Umbilical cord (tissue), 2 donors: ENCODE data around the gene ZMIZ1. TPM values are rescaled to one million over a fixed set of nuclear protein-coding genes. Genes with fewer than 3 reads are reported as not detected.

Experiments
- DNase-seq: peaks from one replicate; pipeline ENCODE4 v3.0.0-alpha.2; 2015; ENCODE audit warnings: low spot score
- total RNA-seq: library from RNA; depleted of rRNA; stranded (reverse); fragments of >200 nt; gene quantifications from one replicate; pipeline ENCODE4 v1.2.3, GENCODE V29; 2014; ENCODE audit warnings: low replicate concordance; ENCODE audit not compliant: insufficient read depth

Gene ZMIZ1
- total RNA-seq, 1 donor from 2014 or later = 20.5 TPM

DNA sequence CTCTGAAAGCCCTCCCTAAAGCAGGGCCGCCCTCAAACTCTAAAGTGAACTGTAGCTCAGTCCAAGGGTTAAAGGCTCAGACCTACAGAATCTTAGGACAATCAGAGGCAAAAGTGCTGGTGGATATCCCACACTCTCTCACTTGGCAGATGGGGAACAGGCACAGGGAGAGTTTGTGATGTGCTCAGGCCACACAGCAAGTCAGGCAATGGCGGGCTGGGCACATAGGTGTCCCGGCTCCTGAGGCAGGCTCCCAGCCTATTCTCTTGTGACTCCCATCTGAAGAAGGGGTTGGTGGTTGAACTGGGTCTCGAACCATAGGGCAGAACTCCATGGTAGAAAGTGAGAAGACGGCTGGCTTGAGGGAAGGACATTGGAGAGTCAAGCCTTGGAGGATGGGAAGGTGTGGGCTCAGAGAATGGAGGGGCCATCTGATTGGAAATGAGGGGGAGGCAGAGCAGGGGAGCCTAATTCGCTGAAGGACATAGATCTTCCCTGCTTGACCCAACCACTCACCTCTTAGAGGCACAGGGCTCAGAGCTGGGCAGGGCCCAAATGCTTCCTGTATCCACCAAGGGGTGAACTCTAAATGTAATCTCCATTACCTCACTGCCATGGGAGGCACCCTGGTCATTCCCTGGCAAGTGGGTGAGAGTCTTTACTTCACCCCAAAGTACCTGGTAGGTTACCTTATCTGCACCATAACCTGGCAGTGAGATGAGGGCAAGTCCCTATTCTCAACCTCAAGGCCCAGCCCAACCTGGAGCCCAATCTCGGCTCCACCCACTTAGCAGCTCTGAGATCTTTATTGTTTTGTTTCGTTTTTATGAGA, 4.9 kb upstream of the ZMIZ1 start:
- DNase-seq = no peak

DNA sequence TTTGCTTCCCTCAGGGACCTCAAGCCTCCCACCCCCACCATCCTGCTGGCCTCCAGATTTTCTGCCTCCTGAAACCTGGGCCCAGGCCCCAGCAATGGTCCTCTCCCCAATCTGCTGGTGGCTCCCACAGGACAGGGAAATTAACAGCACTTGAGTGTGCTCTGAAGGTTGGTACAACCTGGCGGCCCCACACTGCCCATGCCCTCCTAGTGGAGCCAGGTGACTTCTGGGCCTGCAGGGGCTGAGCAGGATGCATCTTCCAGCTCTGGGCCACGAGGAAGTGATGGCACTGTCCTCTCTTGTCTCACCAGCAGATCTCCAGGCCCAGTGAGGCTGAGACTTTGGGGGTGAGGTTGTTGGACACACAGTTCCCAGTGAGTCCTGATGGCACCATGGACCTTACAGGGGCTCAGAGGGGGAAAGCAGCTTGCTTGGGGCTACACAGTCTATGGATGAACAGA, 3.6 kb upstream of the ZMIZ1 start:
- no peak for DNase-seq

DNA sequence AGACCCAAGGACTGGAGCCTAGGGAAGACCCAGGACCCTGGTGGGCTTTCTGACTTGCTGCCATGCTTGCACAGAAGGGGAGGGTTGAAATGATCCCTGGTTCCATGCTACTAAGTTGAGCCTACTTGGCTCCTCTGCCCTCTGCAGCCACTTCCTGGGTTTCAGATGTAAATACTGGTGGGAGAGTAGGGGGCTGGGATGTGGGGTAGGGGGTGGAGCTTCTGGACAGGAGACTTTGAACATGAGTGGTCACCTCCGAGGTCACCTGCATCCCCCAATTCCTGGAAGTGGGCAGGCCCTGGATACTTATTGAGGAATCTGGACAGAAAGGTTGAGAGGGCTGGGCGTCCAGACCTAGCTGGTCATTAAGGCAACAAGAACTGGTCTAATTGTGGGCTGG, 2.9 kb upstream of the ZMIZ1 start:
- no peak for DNase-seq

DNA sequence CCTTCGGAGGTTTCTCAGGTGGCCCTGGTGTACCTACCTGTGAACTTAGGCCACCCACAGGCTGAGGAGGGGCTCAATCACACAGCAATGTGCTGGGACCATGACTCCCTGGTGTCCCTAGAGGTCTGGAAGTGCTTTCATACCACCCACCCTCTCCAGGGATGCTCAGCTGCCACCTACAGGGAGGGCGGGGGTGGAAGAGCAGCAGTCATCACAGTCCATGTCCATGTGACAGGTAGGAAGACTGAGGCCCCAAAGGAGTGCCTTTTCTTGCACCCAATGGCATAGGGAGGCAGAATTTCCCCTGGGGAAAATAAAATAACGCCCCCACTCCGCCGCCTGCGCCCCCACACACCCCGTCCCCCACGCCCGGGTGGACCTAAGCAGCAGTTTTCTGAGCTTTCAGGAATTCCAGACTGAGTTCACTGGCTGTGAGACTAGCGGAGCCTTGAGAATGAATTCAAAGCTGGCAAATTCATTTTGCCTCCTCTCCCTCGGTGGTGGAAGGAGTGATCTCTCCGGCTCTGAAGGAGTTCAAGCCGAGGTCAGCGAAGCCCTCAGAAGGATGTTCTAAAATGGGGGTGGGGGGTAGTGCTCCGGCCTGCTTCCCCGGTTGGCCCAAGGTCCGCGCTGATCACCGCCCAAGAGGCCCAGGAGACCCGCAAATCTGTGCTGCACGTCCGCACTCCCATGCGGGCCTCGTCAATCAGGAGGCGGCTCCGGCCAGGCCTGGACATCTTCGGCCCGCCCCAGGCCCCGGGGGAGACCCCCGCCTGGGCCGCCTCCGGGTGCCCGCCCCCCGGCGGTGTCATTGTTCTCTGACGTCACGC, 2.1 kb upstream of the ZMIZ1 start:
- DNase-seq = peak; percentile 37

DNA sequence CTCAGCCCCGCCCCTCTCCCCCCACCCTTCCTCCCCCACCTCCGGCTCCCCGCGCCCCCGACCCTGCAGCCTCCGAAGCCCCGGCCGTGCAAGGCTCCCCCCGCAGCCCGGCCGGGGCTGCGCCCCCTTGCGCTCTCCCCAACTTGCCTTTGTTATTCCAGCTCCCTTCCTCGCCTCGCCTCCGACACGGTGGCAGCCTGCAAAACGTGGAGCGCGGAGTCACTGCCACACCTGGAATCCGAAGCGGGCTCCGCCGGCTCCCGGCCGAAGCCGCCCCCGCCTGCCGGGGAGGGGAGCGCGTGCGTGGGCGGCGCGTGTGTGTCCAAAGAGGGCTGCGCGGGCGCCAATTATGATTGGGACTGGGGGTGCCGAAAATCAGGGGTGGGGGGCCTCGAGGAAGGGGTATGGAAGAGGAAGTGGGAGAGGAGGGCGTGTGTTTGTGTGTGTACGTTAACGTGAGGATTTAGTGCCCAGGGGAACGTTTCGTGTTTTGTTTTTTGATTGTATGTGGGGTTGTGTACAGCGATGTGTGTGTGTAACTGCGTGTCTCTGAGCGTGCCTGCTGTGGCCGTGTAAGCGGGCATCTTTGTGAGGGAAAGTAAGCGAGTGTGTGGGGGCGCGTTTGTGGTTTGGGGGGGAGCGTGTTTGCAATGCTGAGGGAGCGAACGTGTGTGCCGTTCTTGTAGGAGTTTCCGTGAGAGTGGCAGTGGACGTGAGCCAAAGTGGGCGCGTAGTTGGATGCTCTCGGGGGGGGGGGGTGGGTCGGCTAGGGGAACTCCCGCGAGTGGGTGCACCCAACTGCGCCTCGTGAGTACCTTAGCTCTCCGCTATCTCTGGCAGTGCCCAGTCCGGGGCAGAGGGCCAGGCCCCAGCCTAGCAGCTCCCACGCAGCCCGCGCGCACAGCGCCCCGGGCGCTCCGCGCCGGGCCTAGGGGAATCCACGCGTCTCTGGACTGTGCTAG, 1.2 kb upstream of the ZMIZ1 start:
- DNase-seq = peak; percentile 97

DNA sequence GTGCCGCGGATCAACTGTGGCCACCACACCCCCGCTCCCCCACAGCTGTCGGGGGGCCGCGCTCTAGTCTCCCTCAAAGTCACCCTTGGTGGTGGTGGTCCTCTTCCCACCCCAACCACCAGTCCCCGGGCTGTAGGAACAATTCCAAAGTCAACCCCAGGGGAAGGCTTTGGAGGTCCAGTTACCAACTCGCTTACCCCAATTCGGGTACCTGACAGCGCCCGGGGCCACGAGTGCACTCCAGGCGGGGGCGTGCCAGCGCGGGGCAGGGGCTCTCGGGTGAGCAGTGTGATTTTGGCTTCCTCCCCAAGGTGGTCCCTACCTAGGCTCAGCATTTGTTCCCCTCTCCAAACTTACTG, 584 bp upstream of the ZMIZ1 start:
- DNase-seq = peak; percentile 35

DNA sequence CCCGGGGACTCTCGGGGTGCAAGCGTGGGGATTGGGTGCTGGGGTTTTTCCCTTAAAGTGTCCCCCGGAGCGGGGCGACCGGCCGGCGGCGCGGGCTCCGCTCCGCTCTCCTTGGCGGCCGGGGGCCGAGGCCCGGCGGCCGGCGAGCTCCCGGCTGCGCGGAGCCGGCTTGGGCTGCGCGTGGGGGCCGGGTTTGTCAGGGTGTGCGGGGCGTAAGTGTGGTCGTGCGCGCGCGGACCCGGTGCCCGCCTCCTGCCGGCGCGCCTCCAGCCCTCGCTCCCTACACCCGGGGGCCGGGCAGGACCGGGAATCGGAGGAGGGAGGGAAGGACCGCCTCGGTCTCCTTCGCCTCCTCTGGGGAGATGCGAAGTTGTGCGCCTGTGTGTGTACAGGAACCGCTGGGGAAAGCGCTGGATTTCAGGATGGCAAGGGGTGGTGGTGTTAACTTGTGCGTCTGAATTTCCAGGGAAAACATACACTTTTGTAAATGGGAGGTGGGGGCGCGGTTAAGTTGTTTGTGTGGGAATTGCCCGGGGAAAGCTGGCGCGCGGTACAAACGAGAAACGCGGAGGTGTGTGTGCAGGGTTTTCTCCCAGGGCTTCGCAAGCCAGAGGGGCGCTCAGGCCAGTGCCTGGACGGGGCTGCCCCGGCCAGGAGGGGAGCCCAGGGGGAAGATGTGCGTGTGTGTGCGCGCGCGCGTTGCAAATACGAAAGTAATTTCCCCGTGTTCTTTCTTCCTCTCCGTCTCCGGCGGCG, 737 bp downstream of the ZMIZ1 start:
- peak; percentile 65 for DNase-seq

DNA sequence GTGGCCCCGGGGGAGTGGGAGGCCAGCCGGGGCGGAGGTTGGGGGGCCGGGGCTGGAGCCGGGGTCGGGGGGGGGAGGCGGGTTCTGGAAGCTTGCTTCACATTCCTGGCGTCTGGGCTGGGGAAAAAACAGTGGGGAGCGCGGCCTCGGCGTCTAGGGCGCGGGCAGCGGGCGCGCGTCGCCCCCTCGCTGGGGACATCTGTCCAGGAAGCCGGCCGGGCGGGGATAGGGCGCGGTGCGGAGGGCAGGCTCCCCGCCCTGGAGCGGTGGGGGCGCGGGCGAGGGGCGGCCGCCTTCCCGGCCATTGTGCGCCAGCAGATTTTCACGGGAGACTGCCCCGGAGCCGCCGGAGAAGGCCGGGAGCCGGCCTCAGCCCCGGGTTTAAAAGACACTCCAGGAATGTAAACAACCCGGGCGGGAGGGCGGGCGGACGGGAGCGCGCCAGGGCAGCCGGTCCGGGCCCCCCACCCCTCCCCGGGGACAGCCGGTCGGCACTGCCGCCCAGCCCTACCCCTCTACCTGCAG, 1.4 kb downstream of the ZMIZ1 start:
- peak; percentile 43 for DNase-seq

DNA sequence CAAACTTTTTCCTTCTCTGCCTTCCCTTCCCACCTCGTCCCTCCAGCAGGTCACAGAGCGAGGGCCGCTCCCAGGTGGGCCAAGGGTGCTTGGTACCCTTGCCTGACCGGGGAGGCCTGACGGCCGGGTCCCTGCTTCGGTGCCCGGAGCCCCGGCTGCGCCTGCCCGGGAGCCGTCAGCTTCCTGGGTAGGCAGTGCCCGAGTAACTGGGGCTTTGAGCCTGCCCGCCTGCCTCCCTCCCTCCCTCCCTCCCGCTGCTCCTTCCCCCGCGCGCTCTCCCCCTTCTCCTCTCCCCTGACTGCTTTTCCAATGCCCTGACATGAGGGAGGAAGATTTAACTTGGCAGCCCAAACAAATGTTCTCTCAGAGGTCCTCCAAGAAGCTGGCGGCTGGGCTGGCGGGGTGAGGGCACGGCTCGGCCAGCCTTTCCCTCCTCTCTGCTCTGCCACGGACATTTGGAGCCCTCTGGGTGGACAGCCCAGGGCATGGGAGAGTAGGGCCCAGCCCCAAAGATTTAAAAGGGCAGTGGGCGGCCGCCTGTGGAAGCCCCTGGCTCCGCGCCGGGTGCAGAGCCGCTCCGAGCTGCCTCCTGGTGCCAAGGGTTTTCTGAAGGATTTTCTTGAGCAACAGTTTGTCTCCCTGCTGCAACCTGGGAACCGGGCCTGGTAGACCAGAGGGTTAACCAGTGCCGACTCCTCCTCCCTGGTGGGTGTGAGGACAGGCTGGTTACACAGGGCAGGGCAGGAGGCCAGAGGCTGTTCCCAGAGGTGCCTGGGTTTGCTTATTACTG, 2.0 kb downstream of the ZMIZ1 start:
- peak; percentile 93 for DNase-seq

DNA sequence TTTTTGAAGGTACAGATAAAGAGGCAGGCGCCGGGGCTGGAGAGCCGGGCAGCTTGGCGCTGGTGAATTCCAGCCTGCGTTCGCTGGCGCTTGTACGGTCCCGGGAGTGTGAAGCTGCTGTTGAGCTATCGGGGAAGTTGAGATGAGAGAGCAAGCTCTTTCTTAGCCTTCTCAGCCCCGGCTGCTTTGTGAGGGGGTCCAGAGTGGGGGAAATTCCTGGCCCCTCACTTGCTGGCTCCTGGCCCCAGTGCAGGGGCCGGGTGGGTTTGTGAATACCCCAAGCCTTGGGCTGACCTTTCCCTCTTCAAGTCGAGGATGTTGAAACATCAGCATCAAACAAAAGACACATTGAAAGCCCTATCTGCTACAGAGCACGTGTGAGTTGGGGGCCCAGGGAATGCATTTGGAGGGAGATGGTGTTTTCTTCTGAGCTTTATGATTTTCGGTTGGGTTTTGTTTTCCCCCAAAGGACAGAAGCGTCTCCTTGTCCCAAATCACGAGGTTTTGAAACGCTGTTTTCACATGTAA, 2.7 kb downstream of the ZMIZ1 start:
- peak; percentile 33 for DNase-seq

DNA sequence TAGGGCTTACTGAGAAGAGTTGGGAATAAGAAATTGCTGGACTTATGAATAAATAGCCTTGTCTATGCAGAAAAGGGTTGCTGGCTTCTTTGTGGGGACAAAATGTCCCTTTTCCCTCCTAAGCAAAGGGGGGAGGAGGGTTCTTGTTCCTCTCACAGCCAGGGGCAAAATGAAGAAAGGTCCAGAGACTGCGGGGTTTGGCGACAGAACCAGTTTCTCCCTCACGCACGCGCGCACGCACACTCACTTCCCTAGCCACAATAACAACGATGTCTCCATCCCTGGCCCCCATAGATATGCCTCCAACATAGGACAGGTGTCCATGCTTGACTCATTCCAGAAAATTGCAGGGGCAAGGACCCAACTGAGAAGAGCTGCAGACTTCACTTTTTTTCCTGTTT, 3.3 kb downstream of the ZMIZ1 start:
- no peak for DNase-seq

DNA sequence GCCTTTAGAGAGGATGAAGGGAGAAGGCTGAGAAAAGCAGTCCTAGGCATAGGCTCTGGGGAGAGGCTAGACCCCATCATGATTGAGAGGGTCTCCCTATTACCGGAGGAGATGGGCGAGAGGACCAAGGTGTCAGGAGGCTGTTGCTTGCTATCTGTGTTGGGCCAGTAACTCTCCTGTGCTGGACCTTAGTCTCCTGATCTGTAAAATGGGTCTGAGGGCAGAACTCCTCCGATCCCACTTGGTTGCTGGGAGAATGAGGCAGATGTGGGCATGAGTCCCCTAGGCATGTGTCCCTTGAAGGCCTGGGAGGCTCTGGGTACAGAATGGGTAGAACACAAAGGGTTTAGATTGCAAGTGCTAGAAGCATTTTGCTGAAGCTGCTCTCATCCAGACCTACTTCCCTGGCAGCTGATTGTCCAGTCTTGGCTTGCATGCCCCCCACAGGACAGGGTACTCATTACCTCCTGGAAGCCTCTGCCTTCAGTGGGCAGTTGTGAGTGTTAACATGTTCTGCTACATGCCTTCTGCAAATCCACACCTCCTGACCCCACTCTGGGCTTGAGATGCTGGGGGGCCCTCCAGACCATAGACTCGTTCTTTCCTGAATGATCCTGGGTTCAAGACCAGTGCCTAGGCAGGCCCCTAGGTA, 4.4 kb downstream of the ZMIZ1 start:
- no peak for DNase-seq

DNA sequence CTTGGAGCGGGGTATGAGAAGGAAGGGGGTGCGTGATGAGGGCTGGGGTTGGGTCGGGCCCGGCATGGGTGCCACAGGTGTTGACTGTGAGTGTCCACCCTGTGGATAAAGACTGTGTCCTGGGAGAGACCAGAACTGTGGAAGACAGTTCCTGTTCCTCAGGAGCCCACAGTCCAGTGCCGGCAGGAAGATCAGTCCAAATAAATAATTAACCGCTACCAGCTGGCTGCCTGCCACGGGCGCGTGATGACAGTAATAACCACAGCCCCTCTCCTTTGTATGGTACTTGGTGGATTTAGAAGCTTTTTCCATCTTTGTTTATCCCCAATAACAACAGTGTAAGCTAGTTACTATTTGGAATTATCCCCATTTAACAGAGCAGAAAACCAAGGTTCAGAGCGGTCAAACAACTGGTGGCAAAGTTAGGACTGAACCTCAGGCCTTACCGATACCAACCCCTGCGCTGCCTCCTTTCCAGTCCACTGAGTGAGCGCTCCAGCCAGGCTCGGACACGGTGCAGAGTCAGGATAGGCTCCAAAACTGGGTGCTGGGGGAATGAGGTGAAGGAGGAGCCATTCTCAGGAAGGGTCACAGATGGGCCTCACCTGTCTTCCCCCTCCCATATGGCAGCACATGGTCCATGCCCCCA, 5.1 kb downstream of the ZMIZ1 start:
- DNase-seq = no peak

DNA sequence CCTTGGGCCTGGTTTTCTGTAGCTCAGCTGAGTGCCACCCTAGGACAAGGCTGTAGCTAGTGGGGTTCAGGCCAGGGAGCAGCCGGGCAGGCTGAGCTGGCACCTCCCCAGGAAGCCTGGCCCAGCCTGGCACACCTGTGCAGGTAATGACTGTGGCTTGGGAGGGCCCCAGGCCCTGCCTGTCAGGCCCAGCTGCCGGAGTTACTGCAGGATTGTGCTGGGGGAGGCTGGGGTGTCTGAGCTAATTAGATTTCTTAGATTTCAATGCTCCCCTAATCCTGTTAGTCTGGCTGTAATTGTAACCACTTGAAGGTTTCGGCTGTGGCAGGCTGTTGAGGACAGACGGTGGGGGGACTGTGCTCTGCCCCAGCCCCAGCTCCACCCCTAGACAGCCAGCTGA, 6.0 kb downstream of the ZMIZ1 start:
- DNase-seq = no peak

DNA sequence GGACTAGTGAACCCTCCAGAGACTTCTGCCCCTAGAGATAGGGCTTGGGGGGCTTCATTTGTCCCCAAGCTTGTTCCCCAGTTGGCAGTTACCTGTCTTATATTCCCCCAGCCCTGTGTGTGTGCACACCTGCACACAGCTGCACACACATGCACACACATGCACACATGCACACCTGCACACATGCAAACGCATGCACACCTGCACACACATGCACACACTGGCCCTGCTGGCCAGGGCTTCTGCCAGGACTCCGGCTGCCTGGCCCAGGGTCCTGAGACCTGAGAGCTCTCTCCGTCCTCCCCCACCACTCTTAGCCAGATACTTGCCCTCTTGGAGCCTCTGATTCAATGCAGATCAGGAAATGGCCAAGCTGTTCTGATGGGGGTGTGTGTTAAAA, 6.7 kb downstream of the ZMIZ1 start:
- DNase-seq = no peak

DNA sequence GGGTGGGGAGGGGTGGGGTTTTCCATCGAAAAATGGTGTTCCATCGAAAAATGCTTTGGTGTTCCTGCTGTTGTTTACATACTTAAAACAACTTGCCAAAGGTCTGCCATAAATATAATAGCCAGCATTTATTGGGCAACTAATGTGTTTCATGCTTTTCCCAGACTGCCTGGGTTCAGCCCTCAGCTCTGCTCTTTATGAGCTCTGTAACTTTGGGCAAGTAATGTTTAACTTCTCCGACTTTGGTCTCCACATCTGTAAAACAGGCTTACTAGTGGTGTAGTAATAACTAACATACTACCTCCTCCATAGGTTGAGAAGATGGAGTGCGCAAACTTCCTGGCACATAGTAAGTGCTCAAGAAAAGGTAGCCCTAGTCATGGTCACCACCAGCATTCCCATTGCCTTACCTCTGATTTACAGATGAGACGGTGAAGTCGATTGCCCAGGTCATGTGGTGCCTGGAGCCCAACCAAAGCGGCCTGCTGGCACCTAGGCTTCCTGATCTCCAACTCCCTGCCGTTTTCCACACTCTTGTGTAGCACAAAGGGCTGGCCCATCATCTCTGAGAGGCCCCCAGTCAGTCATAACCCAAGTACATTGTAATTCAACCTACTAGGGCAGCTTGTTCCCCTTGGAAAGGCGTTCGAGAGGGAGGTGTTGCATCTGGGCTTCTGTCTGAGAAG, 8.9 kb downstream of the ZMIZ1 start:
- DNase-seq = no peak

DNA sequence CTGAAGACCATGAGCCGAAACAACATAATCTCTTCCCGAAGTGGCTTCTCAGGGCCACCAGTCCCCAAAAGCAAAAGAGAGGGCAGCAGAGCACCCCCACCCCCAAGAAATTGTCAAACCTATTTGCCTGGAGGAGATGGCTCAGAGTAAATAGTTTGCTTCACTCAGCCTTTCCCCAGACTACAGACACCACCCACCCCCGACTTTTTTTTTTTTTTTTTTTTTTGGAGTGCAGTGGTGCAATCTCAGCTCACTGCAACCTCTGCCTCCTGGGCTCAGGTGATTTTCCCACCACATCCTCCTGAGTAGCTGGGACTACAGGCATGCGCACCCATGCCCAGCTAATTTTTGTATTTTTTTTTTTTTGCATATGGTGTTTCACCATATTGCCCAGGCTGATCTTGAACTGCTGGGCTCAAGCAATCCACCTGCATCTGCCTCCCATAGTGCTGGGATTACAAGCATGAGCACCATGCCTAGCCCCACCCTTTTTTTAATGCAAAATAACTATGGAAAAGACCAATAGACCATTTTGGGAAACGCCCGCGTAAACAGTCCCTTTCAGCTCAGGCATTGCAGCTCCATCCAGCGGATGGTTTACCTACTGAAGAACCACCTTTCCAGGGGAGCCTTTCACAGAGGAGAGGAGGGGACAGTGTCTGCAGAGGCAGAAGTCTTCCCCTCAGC, 9.7 kb downstream of the ZMIZ1 start:
- no peak for DNase-seq

DNA sequence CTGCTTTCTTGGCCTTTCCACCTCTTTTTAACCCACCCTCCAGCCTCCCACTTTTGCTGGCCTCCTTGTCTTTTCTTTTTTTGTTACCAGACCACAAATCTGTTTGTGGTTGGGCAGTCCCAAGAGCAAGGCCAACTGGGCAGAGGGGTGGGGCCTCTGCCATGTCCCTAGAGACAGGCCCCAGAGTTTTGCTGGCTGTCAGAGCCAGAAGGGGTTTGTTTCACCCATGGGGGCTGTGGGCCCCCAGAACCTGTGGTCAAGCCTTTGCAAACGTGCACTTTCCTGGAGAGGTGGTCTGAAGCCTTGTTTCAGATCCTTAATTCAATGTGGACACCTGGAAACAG, 10.3 kb downstream of the ZMIZ1 start:
- DNase-seq = no peak
